K562 (cell line): ENCODE results near the gene SAP30L. TPM values are rescaled to one million over a fixed set of nuclear protein-coding genes. Genes with fewer than 3 reads are reported as not detected.

Experiments
- ATAC-seq: fragments of 200-7000 bp; cut with Tn5 transposase; 3 replicates; pipeline ENCODE4 v1.9.1; 2020; ENCODE audit warnings: moderate library complexity
- BruUV-seq: library from RNA; stranded (reverse); fragments of 400-500 nt; replicated peaks from 2 replicates; lab custom pipeline; 2021; lab: Mats Ljungman, UMichigan
- CTCF ChIA-PET: fragments of 300-600 bp; formaldehyde crosslinking; extraction: SDS; loops from one replicate; lab custom pipeline; 2021; ENCODE audit warnings: low intra/inter-chr PET ratio; lab: Yijun Ruan, JAX
- POLR2A ChIA-PET: fragments of 300-600, 350-650 bp; sonication (Branson Sonifier 250); formaldehyde crosslinking; extraction: SDS; loops from one replicate; lab custom pipeline; 2021; ENCODE audit warnings: antibody characterized with exemption, inconsistent platforms; lab: Yijun Ruan, JAX
- DNase-seq, 4 experiments: peaks; one replicate each; pipeline versions ENCODE4 v3.0.0 to v3.0.0-alpha.2; 2011 to 2018; ENCODE audit warnings: low spot score in 3 of 4, mixed read lengths in 3 of 4; ENCODE audit errors: extremely low read depth in 1 of 4
- FAIRE-seq: peaks from 2 replicates; lab custom pipeline; 2011; peaks lifted over from hg19 to GRCh38; lab: Jason Lieb, UNC
- H2AFZ ChIP-seq: 2 replicates; pipeline ENCODE4 v1.6.0; 2011; ENCODE audit warnings: low read depth, low read length, control low read depth, inconsistent platforms
- H3K27ac ChIP-seq: fragments of 200-600 bp; 3 replicates; pipeline ENCODE4 v1.8.0; 2011; ENCODE audit warnings: low read depth, mild to moderate bottlenecking, control low read depth, inconsistent platforms, low read length, moderate library complexity, mixed read lengths; ENCODE audit errors: extremely low read depth
- H3K27me3 ChIP-seq, 2 experiments: fragments of 300-600 bp in 1 of 2; 2 replicates in 1 of 2; 3 replicates in 1 of 2; pipeline versions ENCODE4 v1.6.0 to v1.8.0; 2011; ENCODE audit warnings: inconsistent platforms in 2 of 2, low read length in 2 of 2, mild to moderate bottlenecking in 1 of 2, mixed read lengths in 1 of 2, moderate library complexity in 1 of 2; ENCODE audit not compliant: control insufficient read depth in 2 of 2, insufficient read depth in 2 of 2
- H3K36me3 ChIP-seq: fragments of 300-600 bp; 3 replicates; pipeline ENCODE4 v1.8.0; 2011; ENCODE audit warnings: mild to moderate bottlenecking, low read length, inconsistent platforms; ENCODE audit not compliant: control insufficient read depth, insufficient read depth
- H3K4me1 ChIP-seq, 2 experiments: fragments of 200-600 bp in 1 of 2; replicated peaks in 1 of 2; 2 replicates in 1 of 2; 3 replicates in 1 of 2; pipeline versions ENCODE4 v1.5.1 to v1.8.0; 2011; ENCODE audit warnings: inconsistent platforms in 2 of 2, low read length in 2 of 2, mild to moderate bottlenecking in 1 of 2, mixed read lengths in 1 of 2, moderate library complexity in 1 of 2; ENCODE audit not compliant: control insufficient read depth in 2 of 2, insufficient read depth in 2 of 2
- H3K4me2 ChIP-seq: 2 replicates; pipeline ENCODE4 v1.6.1; 2011; ENCODE audit warnings: low read length, control low read depth, inconsistent platforms, mixed read lengths; ENCODE audit not compliant: insufficient read depth
- H3K4me3 ChIP-seq: fragments of 200-600 bp; sonication (generic), shearing (Covaris generic); 2 replicates; pipeline ENCODE4 v1.5.1; 2016; ENCODE audit warnings: control low read depth, inconsistent platforms
- H3K79me2 ChIP-seq: fragments of 200-600 bp; 3 replicates; pipeline ENCODE4 v1.8.0; 2011; ENCODE audit warnings: low read length, inconsistent platforms; ENCODE audit not compliant: control insufficient read depth, insufficient read depth
- H3K9ac ChIP-seq, 2 experiments: 2 replicates each; pipeline versions ENCODE4 v1.6.0 to v1.6.1; 2011; ENCODE audit warnings: low read depth in 2 of 2, low read length in 2 of 2, control low read depth in 1 of 2, inconsistent platforms in 1 of 2, mild to moderate bottlenecking in 1 of 2, mixed read lengths in 1 of 2; ENCODE audit not compliant: insufficient read depth in 1 of 2
- H3K9me1 ChIP-seq: one replicate; pipeline ENCODE4 v1.6.0; 2011; ENCODE audit warnings: inconsistent platforms, mild to moderate bottlenecking, low read length, moderate library complexity; ENCODE audit not compliant: control insufficient read depth, insufficient read depth
- H3K9me3 ChIP-seq: replicated peaks from 2 replicates; pipeline ENCODE4 v1.5.1; 2011; ENCODE audit warnings: low read depth, low read length, inconsistent platforms; ENCODE audit not compliant: control insufficient read depth, insufficient read depth
- H4K20me1 ChIP-seq: replicated peaks from 2 replicates; pipeline ENCODE4 v1.6.1; 2011; ENCODE audit warnings: low read length, inconsistent platforms, mixed read lengths; ENCODE audit not compliant: control insufficient read depth, insufficient read depth
- BDP1 ChIP-seq: IDR thresholded peaks from 3 replicates; pipeline ENCODE4 v1.6.1; 2011; ENCODE audit not compliant: insufficient read length, insufficient read depth
- CC2D1A ChIP-seq: fragments of 450-650 bp; IDR thresholded peaks from 2 replicates; pipeline ENCODE4 v1.6.1; 2017; ENCODE audit warnings: mild to moderate bottlenecking
- CTCF ChIP-seq, 3 experiments: IDR thresholded peaks in 2 of 3; conservative IDR thresholded peaks in 1 of 3; 2 replicates each; pipeline ENCODE4 v1.5.1; 2011 to 2012; ENCODE audit warnings: low read length in 3 of 3, mild to moderate bottlenecking in 3 of 3, control low read depth in 2 of 3, improper control_type of control experiment in 1 of 3, inconsistent platforms in 1 of 3, low read depth in 1 of 3, mixed read lengths in 1 of 3, moderate library complexity in 1 of 3; ENCODE audit not compliant: insufficient read depth in 2 of 3
- GABPB2 ChIP-seq: fragments of 250-450 bp; sonication (Bioruptor Pico); conservative IDR thresholded peaks from 2 replicates; pipeline ENCODE4 v1.5.1; 2021; ENCODE audit warnings: mild to moderate bottlenecking
- HMGN3 ChIP-seq: IDR thresholded peaks from 2 replicates; pipeline ENCODE4 v1.6.1; 2011; ENCODE audit warnings: borderline replicate concordance, low read depth, mild to moderate bottlenecking, mixed read lengths, low read length; ENCODE audit not compliant: insufficient read length; ENCODE audit errors: extremely low read depth
- SMC3 ChIP-seq: conservative IDR thresholded peaks from 2 replicates; pipeline ENCODE4 v1.6.1; 2011; ENCODE audit warnings: low read depth, low read length, improper control_type of control experiment; ENCODE audit not compliant: insufficient read depth
- XRCC5 ChIP-seq: fragments of 200-400 bp; formaldehyde crosslinking; IDR thresholded peaks from 2 replicates; pipeline ENCODE4 v1.6.1; 2017; ENCODE audit warnings: low read depth, mild to moderate bottlenecking, low read length
- ZFP36 ChIP-seq: fragments of 150-350 bp; IDR thresholded peaks from 2 replicates; pipeline ENCODE4 v1.6.1; 2018; ENCODE audit warnings: low read length, low read depth; ENCODE audit not compliant: partially characterized antibody
- ZFX ChIP-seq: sonication (generic); formaldehyde crosslinking; IDR thresholded peaks from 2 replicates; pipeline ENCODE4 v1.8.0; 2022; ENCODE audit warnings: mild to moderate bottlenecking, missing genetic modification reagents, moderate library complexity
- WGBS: fragments of 100-300 bp; shearing (Covaris generic); methylation state at CpG from one replicate; pipeline ENCODE4 v1.1.6; 2016; ENCODE audit warnings: low coverage, mixed read lengths; ENCODE audit not compliant: insufficient coverage; ENCODE audit errors: missing lambda C conversion rate; 5-methylcytosine and 5-hydroxymethylcytosine counted together
- in situ Hi-C: fragments of 300-500 bp; cut with MboI; formaldehyde crosslinking; loops from 4 replicates; pipeline ENCODE4 v1.15.0; 2018; ENCODE audit warnings: inconsistent platforms, mixed read lengths
- intact Hi-C: fragments of 100-400 bp; cut with micrococcal nuclease; formaldehyde crosslinking; loops from 2 replicates; pipeline ENCODE4 v1.14.2; 2022
- polyA plus RNA-seq, 8 experiments: library from polyadenylated mRNA; depleted of rRNA in 4 of 8; stranded (reverse) in 5 of 8; unstranded in 3 of 8; fragments of >200 nt; fragmentation: Nextera tagmentation in 2 of 8; fragmentation: Illumina TruSeq in 1 of 8; extraction: Ambion mirVana in 2 of 8; extraction: Trizol in 1 of 8; gene quantifications; 2 replicates each; pipeline versions ENCODE4 v1.2.1 to v1.2.3, GENCODE V29; 2011 to 2014; ENCODE audit warnings: inconsistent platforms in 1 of 8, missing spikeins in 1 of 8
- total RNA-seq, 7 experiments: library from RNA; depleted of rRNA in 6 of 7; stranded (reverse); fragments of >200 nt in 6 of 7; fragmentation: Illumina TruSeq in 2 of 7; extraction: Trizol in 2 of 7; gene quantifications; 2 replicates each; pipeline versions ENCODE4 v1.2.1 to v1.2.3, GENCODE V29; 2011 to 2021; ENCODE audit warnings: low replicate concordance in 1 of 7
- TF ChIP-seq, protein P1 (sequence below): IDR thresholded peaks from 2 replicates; pipeline ENCODE4 v1.6.1; 2011; ENCODE audit warnings: borderline replicate concordance, low read depth, mild to moderate bottlenecking, moderate library complexity, low read length; ENCODE audit not compliant: insufficient read depth, poor library complexity, severe bottlenecking
- TF ChIP-seq, protein P2 (sequence below): fragments of 450-650 bp; formaldehyde crosslinking; IDR thresholded peaks from 2 replicates; pipeline ENCODE4 v1.4.0; 2020; ENCODE audit warnings: mild to moderate bottlenecking, moderate library complexity

SAP30L gene
- total and polyA plus RNA-seq, 9 of the 15 experiments (the other 6 are each of a cell fraction or from before 2014, with no cell fraction given), result 5.1 to 33.6 (median 28.1) TPM

GRCh38 chr5:154466671-154467070, 20.9 kb downstream of the SAP30L start (continued):
- TF ChIP-seq, protein P1, sequence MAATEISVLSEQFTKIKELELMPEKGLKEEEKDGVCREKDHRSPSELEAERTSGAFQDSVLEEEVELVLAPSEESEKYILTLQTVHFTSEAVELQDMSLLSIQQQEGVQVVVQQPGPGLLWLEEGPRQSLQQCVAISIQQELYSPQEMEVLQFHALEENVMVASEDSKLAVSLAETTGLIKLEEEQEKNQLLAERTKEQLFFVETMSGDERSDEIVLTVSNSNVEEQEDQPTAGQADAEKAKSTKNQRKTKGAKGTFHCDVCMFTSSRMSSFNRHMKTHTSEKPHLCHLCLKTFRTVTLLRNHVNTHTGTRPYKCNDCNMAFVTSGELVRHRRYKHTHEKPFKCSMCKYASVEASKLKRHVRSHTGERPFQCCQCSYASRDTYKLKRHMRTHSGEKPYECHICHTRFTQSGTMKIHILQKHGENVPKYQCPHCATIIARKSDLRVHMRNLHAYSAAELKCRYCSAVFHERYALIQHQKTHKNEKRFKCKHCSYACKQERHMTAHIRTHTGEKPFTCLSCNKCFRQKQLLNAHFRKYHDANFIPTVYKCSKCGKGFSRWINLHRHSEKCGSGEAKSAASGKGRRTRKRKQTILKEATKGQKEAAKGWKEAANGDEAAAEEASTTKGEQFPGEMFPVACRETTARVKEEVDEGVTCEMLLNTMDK, result no peak
- TF ChIP-seq ZFP36, result no peak

DNA sequence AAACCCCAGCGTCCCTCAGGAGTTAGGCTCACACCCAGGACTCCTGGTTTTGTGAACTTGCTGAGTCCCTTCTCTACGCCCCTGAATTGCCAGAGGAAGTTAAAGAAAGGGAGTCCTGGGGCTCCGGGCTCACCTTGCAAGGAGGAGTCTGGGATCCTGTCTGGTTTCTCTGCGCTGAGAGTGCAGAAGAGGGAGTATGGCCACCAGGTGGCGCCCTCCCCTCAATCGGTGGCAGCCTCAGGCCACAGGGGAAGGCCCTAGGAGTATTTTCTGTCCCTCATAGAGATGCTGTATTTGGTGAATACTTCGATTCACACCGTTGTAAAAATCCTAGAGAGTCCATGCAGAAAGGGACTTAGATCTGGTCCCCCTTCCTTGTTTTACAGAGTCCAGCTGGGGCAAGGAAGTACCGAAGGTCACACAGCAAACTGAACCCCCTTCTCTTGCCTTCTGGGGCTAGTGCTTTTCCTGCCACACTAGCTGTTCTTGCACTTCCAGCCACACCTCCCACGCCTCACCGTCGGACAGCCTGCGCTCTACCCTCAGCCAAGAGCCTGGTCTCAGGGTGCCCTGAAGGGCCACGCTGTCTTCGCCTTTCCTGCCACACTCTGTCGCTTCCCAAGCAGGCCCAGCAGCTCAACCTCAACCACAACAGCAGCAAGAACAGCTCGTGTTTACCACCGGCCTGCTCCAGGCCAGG, 22.0 kb downstream of the SAP30L start:
- no peak overlapping the region for H3K4me2 ChIP-seq
- no peaks in the 10 kb centered on the region for H3K36me3 ChIP-seq
- H3K9me3 ChIP-seq, result no peaks in the 10 kb centered on the region
- WGBS, result 18% methylated on average over 18 of the region's 18 CpGs
- no peak overlapping the region for H3K27ac ChIP-seq
- in situ Hi-C loops (loop anchor here (5.0 kb wide), 1 partner anchor 139 kb away; no protein-coding TSS in a partner anchor), intact Hi-C loops (loop anchor here (1.0 to 5.0 kb wide), 4 partner anchors 108 to 496 kb away; no protein-coding TSS in a partner anchor)
- no TSS peak for BruUV-seq
- no peaks in the 10 kb centered on the region for H3K79me2 ChIP-seq
- H4K20me1 ChIP-seq, result 0 out of 2 replicates have a peak, but pooled peaks cover 2% of the 10 kb centered on the region
- POLR2A ChIA-PET, result interaction anchor here (0.5 to 1.0 kb wide), 3 partner anchors 9 to 223 kb away, joined by 3 read pairs; no protein-coding TSS in a partner anchor
- peak overlapping the region in 1 of 2 experiments; percentile 27; a peak in 2 of 4 replicates for H3K9ac ChIP-seq
- ATAC-seq, result peak; percentile 99
- no peak overlapping the region for H3K4me3 ChIP-seq
- CTCF ChIA-PET, result interaction anchor here (0.5 to 1.8 kb wide), 7 partner anchors 9 to 396 kb away, joined by 3 to 21 read pairs (median 3); no protein-coding TSS in a partner anchor
- peak; percentile 93 for FAIRE-seq
- DNase-seq, result peak; percentile 80 to 88 (median 87)
- no peaks in the 10 kb centered on the region for H3K9me1 ChIP-seq
- H3K27me3 ChIP-seq, result peaks cover 17% of the 10 kb centered on the region in 2 experiments
- H2AFZ ChIP-seq, result no peak overlapping the region
- H3K4me1 ChIP-seq, result no peaks in the 10 kb centered on the region
- TF ChIP-seq BDP1 (no peak), SMC3 (peak; percentile 92), XRCC5 (0 out of 2 replicates have a peak, but pooled peaks have one; percentile 29), ZFX (CRISPR knock-in tag) (0 out of 2 replicates have a peak, but pooled peaks have one; percentile 22), HMGN3 (no peak), CC2D1A (0 out of 2 replicates have a peak, but pooled peaks have one; percentile 18), CTCF (IDR thresholded peaks at IDR 0.05 in 2 of 3, conservative IDR thresholded peaks at IDR 0.05 in 1 of 3; ENCODE audit: insufficient read depth in 2 of 3, low read depth in 1 of 3, low read length in 3 of 3) (peak; percentile 88 to 91 (median 89)), GABPB2 (CRISPR knock-in tag) (no peak)
- TF ChIP-seq, protein P2, sequence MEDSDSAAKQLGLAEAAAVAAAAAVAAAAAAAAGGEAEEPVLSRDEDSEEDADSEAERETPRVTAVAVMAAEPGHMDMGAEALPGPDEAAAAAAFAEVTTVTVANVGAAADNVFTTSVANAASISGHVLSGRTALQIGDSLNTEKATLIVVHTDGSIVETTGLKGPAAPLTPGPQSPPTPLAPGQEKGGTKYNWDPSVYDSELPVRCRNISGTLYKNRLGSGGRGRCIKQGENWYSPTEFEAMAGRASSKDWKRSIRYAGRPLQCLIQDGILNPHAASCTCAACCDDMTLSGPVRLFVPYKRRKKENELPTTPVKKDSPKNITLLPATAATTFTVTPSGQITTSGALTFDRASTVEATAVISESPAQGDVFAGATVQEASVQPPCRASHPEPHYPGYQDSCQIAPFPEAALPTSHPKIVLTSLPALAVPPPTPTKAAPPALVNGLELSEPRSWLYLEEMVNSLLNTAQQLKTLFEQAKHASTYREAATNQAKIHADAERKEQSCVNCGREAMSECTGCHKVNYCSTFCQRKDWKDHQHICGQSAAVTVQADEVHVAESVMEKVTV (CRISPR knock-in tag), result peak; percentile 64
